GM06990 (cell line): ENCODE data around the gene FAM174C.

Experiments
- DNase-seq: peaks from one replicate; pipeline ENCODE4 v3.0.0-alpha.2; 2011; ENCODE audit not compliant: insufficient read length; ENCODE audit errors: extremely low read depth
- H3K27me3 ChIP-seq: replicated peaks from 2 replicates; pipeline ENCODE4 v1.6.0; 2011; ENCODE audit warnings: low read length; ENCODE audit not compliant: control insufficient read depth, insufficient read depth
- H3K36me3 ChIP-seq: 2 replicates; pipeline ENCODE4 v1.5.1; 2011; ENCODE audit warnings: low read length; ENCODE audit not compliant: control insufficient read depth, insufficient read depth
- H3K4me3 ChIP-seq: replicated peaks from 2 replicates; pipeline ENCODE4 v1.5.1; 2011; ENCODE audit warnings: low read depth, mild to moderate bottlenecking, control low read depth, low read length
- CTCF ChIP-seq: IDR thresholded peaks from 2 replicates; pipeline ENCODE4 v1.5.1; 2011; ENCODE audit warnings: low read length, control low read depth, mild to moderate bottlenecking, inconsistent platforms; ENCODE audit not compliant: insufficient read depth, poor library complexity, severe bottlenecking

Gene FAM174C

GRCh38 chr19:1254081-1254527, 21.2 kb upstream of the FAM174C start:
- no peak for DNase-seq
- Histone ChIP-seq H3K36me3 (peaks cover 36% of the 10 kb centered on the region), H3K27me3 (no peaks in the 10 kb centered on the region), H3K4me3 (no peak overlapping the region)
- TF ChIP-seq CTCF: no peak

GRCh38 chr19:1254530-1255185, 20.7 kb upstream of the FAM174C start:
- no peak for TF ChIP-seq CTCF
- H3K36me3 ChIP-seq: peaks cover 36% of the 10 kb centered on the region
- H3K27me3 ChIP-seq: no peaks in the 10 kb centered on the region
- no peak for DNase-seq
- H3K4me3 ChIP-seq: no peak overlapping the region

GRCh38 chr19:1255186-1256161, 19.9 kb upstream of the FAM174C start:
- no peaks in the 10 kb centered on the region for H3K27me3 ChIP-seq
- no peak for TF ChIP-seq CTCF
- peaks cover 36% of the 10 kb centered on the region for H3K36me3 ChIP-seq
- H3K4me3 ChIP-seq: no peak overlapping the region
- DNase-seq: no peak

- no peak for DNase-seq
- Histone ChIP-seq H3K4me3 (no peak overlapping the region), H3K27me3 (no peaks in the 10 kb centered on the region), H3K36me3 (peaks cover 31% of the 10 kb centered on the region)
- no peak for TF ChIP-seq CTCF
Measured at GRCh38 chr19:1256646-1257474, 18.5 kb upstream of the FAM174C start.

GRCh38 chr19:1257475-1258162, 17.7 kb upstream of the FAM174C start:
- H3K27me3 ChIP-seq: no peaks in the 10 kb centered on the region
- peaks cover 30% of the 10 kb centered on the region for H3K36me3 ChIP-seq
- no peak for TF ChIP-seq CTCF
- no peak for DNase-seq
- H3K4me3 ChIP-seq: no peak overlapping the region
